Epithelial cell of esophagus (primary cell): ENCODE measurements around the gene METTL26.

Experiments used
- DNase-seq: peaks from one replicate; pipeline ENCODE4 v3.0.0; 2010; ENCODE audit warnings: low read depth
- H3K4me3 ChIP-seq: 2 replicates; pipeline ENCODE4 v1.5.1; 2011; ENCODE audit warnings: mild to moderate bottlenecking, low read length, control low read depth
- CTCF ChIP-seq: IDR thresholded peaks from 2 replicates; pipeline ENCODE4 v1.5.1; 2011; ENCODE audit warnings: low read depth, mild to moderate bottlenecking, low read length, control low read depth, inconsistent platforms; ENCODE audit not compliant: insufficient read depth; ENCODE audit errors: missing control alignments

Gene METTL26

GRCh38 chr16:661184-661821, 25.2 kb upstream of the METTL26 start:
- TF ChIP-seq CTCF: no peak
- no peak overlapping the region for H3K4me3 ChIP-seq
- DNase-seq: no peak

- H3K4me3 ChIP-seq: no peak overlapping the region
- TF ChIP-seq CTCF: peak; percentile 59
- DNase-seq: peak; percentile 84
Measured at GRCh38 chr16:660459-661183, 24.5 kb upstream of the METTL26 start.

GRCh38 chr16:660132-660458, 24.0 kb upstream of the METTL26 start:
- H3K4me3 ChIP-seq: no peak overlapping the region
- TF ChIP-seq CTCF: no peak
- no peak for DNase-seq

- DNase-seq: no peak
- no peak overlapping the region for H3K4me3 ChIP-seq
- TF ChIP-seq CTCF: no peak
Measured at GRCh38 chr16:659618-660017, 23.5 kb upstream of the METTL26 start.

GRCh38 chr16:658679-659571, 22.8 kb upstream of the METTL26 start:
- H3K4me3 ChIP-seq: no peak overlapping the region
- no peak for TF ChIP-seq CTCF
- no peak for DNase-seq

GRCh38 chr16:657487-657886, 21.4 kb upstream of the METTL26 start:
- H3K4me3 ChIP-seq: no peak overlapping the region
- no peak for TF ChIP-seq CTCF
- no peak for DNase-seq
